Kidney epithelial cell (primary cell): ENCODE results near the gene RHOT1. TPM values are rescaled to one million over a fixed set of nuclear protein-coding genes. Genes with fewer than 3 reads are reported as not detected.

Experiments
- DNase-seq: peaks from one replicate; pipeline ENCODE4 v3.0.0-alpha.2; 2010; ENCODE audit warnings: low read depth
- H3K27me3 ChIP-seq: 2 replicates; pipeline ENCODE4 v1.6.0; 2011; ENCODE audit warnings: low read length; ENCODE audit not compliant: control insufficient read depth, insufficient read depth
- H3K36me3 ChIP-seq: 2 replicates; pipeline ENCODE4 v1.5.1; 2011; ENCODE audit warnings: low read length; ENCODE audit not compliant: control insufficient read depth, insufficient read depth
- H3K4me3 ChIP-seq: 2 replicates; pipeline ENCODE4 v1.5.1; 2011; ENCODE audit warnings: low read depth, mild to moderate bottlenecking, control low read depth, low read length
- total RNA-seq: library from RNA; depleted of rRNA; stranded (reverse); fragments of >200 nt; gene quantifications from 2 replicates; pipeline ENCODE4 v1.2.3, GENCODE V29; 2015
- TF ChIP-seq, protein P1 (sequence below): IDR thresholded peaks from 2 replicates; pipeline ENCODE4 v1.5.1; 2011; ENCODE audit warnings: mild to moderate bottlenecking, moderate library complexity, low read length, control low read depth, inconsistent platforms; ENCODE audit not compliant: insufficient read depth, poor library complexity, severe bottlenecking

The RHOT1 gene
- total RNA-seq, 1 donor from 2014 or later: 37.2 TPM

DNA sequence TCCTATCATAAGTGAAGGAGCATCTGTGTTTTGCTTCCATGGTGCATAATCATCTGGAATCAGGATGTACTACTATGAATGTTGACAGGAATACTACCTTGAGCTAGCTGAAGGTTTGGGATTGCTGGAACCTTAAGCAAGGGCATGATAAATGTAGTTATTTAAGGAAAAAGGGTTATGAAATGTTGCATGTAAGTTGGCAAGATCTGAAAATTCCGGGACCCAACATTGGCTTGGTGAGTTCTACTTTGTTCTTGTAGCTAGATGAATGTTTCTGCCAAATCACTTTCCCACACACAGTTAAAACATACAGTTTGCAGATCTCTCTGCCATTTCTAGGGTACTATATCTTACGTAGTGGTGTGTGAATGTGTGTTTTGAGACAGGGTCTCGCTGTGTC lies 13.6 kb downstream of the RHOT1 start:
- TF ChIP-seq, protein P1, sequence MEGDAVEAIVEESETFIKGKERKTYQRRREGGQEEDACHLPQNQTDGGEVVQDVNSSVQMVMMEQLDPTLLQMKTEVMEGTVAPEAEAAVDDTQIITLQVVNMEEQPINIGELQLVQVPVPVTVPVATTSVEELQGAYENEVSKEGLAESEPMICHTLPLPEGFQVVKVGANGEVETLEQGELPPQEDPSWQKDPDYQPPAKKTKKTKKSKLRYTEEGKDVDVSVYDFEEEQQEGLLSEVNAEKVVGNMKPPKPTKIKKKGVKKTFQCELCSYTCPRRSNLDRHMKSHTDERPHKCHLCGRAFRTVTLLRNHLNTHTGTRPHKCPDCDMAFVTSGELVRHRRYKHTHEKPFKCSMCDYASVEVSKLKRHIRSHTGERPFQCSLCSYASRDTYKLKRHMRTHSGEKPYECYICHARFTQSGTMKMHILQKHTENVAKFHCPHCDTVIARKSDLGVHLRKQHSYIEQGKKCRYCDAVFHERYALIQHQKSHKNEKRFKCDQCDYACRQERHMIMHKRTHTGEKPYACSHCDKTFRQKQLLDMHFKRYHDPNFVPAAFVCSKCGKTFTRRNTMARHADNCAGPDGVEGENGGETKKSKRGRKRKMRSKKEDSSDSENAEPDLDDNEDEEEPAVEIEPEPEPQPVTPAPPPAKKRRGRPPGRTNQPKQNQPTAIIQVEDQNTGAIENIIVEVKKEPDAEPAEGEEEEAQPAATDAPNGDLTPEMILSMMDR: no peak
- DNase-seq: no peak
- Histone ChIP-seq H3K4me3 (no peak overlapping the region), H3K36me3 (peaks cover 1% of the 10 kb centered on the region), H3K27me3 (no peaks in the 10 kb centered on the region)

DNA sequence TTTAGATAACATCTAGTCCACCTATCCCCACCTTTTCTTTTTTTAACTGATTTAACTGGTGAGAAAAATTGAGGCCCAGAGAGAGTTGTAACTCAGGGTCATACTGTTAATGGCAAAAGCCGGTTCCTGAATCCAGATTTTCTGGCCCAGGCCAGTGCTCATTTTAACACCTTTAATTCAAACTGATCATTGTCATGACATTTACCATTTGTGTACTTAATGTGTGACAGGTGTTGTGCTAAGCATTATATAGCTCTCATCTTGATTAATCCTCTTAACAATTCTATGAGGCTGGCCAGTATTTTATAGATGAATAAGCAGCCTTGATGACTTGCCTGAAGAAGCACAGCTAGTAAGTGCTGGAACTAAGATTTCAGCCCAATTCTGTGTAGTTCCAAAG lies 14.4 kb downstream of the RHOT1 start:
- TF ChIP-seq, protein P1: no peak
- Histone ChIP-seq H3K36me3 (peaks cover 1% of the 10 kb centered on the region), H3K27me3 (no peaks in the 10 kb centered on the region), H3K4me3 (no peak overlapping the region)
- DNase-seq: no peak

DNA sequence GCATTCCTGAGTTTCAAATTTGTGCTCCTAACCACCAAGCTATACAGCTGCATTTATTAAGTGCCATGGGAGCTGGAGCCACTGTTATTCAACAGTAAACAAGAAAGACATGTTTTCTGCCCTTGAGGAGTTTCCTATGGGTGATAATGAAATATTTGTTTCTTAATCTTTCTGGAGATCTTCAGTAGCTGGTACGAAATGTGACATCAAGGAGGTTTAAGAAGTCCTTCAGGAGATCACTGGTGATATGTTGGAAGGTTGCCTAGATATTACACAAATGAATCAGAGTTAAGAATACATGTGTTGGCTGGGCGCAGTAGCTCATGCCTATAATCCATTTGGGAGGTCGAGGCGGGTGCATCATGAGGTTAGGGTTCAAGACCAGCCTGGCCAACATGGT lies 14.9 kb downstream of the RHOT1 start:
- TF ChIP-seq, protein P1: no peak
- DNase-seq: no peak
- no peaks in the 10 kb centered on the region for H3K27me3 ChIP-seq

DNA sequence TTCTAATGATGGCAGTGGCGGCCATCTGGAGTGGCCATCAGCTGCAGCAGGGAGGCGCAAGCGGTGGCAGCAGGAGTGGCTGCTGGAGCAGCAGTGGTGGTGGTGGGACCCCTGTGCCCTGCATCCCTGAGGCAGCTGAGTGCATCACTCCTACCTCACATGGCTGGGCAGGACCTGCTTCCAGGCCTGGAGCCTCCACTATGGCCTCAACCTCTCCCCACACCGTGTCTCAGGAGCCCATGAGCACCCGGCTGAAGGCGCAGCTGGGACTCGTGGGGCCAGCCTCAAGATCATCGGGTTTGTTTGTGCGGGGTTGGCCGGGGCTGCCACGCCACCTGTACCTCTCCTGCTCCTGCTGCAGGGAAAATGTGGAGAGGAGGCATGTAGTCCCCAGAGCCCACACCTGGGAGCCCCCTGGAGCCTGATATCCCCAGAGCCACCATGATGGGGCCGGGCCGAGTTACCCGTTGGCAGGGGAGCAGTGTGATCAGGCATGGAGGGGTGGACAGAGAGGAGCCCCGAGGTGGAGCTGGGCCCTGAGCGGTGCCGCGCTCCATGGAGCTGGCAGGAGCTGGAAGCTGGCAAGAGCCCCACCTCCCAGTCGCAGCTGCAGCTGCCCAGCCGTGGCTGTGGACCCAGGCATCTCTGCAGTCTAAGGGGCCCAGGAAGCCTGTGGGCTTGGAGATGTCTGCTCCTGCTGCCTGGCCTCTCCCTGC lies 16.7 kb downstream of the RHOT1 start:
- Histone ChIP-seq H3K36me3 (peaks cover 1% of the 10 kb centered on the region), H3K27me3 (no peaks in the 10 kb centered on the region), H3K4me3 (no peak overlapping the region)
- no peak for DNase-seq
- TF ChIP-seq, protein P1: no peak

More for the DNA sequence above, 14.9 kb downstream of the RHOT1 start:
- peaks cover 1% of the 10 kb centered on the region for H3K36me3 ChIP-seq
- H3K4me3 ChIP-seq: no peak overlapping the region

- no peak for DNase-seq
Measured at GRCh38 chr17:32159586-32160438, 17.5 kb downstream of the RHOT1 start.

More at GRCh38 chr17:32159586-32160438, 17.5 kb downstream of the RHOT1 start:
- TF ChIP-seq, protein P1: no peak
- H3K27me3 ChIP-seq: no peaks in the 10 kb centered on the region
- peaks cover 1% of the 10 kb centered on the region for H3K36me3 ChIP-seq
- no peak overlapping the region for H3K4me3 ChIP-seq
